IPS-18a (cell line): ENCODE measurements around the gene LRRC9.
"Not testable (repeated sequence)": the region's sequence is repeated elsewhere in the genome, so short reads cannot be mapped to it uniquely, and the experiment has no call there.

Experiments
- H3K27ac ChIP-seq: one replicate; pipeline ENCODE4 v1.5.1; 2013; ENCODE audit warnings: low read length
- H3K27me3 ChIP-seq: one replicate; pipeline ENCODE4 v1.6.1; 2013; ENCODE audit warnings: mild to moderate bottlenecking, low read length; ENCODE audit not compliant: control insufficient read depth, insufficient read depth
- H3K36me3 ChIP-seq: one replicate; pipeline ENCODE4 v1.6.1; 2013; ENCODE audit warnings: low read depth, low read length; ENCODE audit not compliant: control insufficient read depth
- H3K4me1 ChIP-seq: one replicate; pipeline ENCODE4 v1.6.1; 2013; ENCODE audit warnings: low read depth, low read length; ENCODE audit not compliant: control insufficient read depth
- H3K4me3 ChIP-seq: one replicate; pipeline ENCODE4 v1.5.1; 2013; ENCODE audit warnings: low read length
- H3K9ac ChIP-seq: one replicate; pipeline ENCODE4 v1.6.1; 2013; ENCODE audit warnings: mild to moderate bottlenecking, low read length, moderate library complexity
- H3K9me3 ChIP-seq: one replicate; pipeline ENCODE4 v1.6.1; 2013; ENCODE audit warnings: low read depth, low read length; ENCODE audit not compliant: control insufficient read depth

The LRRC9 gene

GRCh38 chr14:60094306-60094897 lies 174.5 kb downstream of the LRRC9 start:
- H3K27ac ChIP-seq, result no peak overlapping the region

DNA sequence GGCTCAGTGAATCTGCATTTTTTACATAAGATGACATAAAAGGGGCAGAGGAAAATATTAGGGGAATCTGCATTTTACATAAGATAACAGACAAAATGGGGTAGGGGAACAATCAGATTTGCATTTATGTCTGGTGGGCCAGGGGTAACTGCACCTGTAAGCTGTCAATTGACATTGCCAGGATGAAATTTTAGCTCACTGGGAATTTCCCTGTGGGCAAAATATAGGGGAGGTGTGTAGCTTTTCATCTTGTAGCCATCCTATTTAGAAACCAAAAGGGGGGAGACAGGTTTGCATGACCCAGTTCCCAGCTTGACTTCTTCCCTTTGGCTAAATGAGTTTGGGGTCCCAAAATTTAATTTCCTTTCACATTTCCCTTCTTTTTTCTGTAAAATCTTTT lies 175.3 kb downstream of the LRRC9 start:
- no peaks in the 10 kb centered on the region for H3K36me3 ChIP-seq

More at GRCh38 chr14:60094306-60094897, 174.5 kb downstream of the LRRC9 start:
- no peaks in the 10 kb centered on the region for H3K36me3 ChIP-seq
- no peaks in the 10 kb centered on the region for H3K27me3 ChIP-seq
- no peak overlapping the region for H3K9ac ChIP-seq
- no peaks in the 10 kb centered on the region for H3K9me3 ChIP-seq
- peak overlapping the region; percentile 14 for H3K4me3 ChIP-seq
- H3K4me1 ChIP-seq, result peaks cover 23% of the 10 kb centered on the region

DNA sequence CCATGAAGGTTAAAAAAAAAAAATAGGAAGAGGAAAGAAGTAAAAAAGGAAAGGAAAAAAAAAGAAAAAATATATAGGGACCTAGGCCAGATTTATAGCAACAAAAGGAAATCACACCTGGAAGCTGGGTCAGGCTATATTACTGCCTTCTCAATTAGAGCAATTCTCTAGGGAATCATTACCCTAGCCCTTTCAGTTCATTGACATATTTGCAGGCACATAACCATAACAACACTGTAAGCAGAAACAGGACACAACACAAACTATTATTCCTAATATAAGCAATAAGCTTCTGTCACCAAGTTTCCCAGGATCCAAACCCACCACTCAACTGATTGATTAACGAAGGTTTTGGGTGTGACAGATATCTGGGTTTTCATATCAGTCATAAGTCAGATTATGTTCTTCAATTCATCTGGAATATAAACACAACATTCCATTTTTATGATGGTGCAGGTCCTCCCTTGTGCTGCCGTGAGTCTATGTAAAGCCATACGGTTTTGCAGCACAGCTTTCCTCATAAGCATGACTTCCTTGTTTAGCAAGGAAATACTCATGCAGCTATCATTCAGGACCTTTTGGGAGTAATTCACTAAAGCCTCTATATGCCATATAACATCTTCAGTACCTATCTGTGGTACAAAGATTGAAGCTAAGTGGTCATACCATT lies 176.0 kb downstream of the LRRC9 start:
- peaks cover 23% of the 10 kb centered on the region for H3K4me1 ChIP-seq
- no peak overlapping the region for H3K27ac ChIP-seq
- H3K27me3 ChIP-seq, result no peaks in the 10 kb centered on the region
- H3K9ac ChIP-seq, result no peak overlapping the region
- H3K9me3 ChIP-seq, result no peaks in the 10 kb centered on the region
- no peak overlapping the region for H3K4me3 ChIP-seq
- H3K36me3 ChIP-seq, result no peaks in the 10 kb centered on the region

More for the DNA sequence above, 175.3 kb downstream of the LRRC9 start:
- Histone ChIP-seq H3K27me3 (no peaks in the 10 kb centered on the region), H3K4me3 (no peak overlapping the region), H3K9ac (no peak overlapping the region), H3K27ac (no peak overlapping the region), H3K9me3 (no peaks in the 10 kb centered on the region), H3K4me1 (peaks cover 23% of the 10 kb centered on the region)

DNA sequence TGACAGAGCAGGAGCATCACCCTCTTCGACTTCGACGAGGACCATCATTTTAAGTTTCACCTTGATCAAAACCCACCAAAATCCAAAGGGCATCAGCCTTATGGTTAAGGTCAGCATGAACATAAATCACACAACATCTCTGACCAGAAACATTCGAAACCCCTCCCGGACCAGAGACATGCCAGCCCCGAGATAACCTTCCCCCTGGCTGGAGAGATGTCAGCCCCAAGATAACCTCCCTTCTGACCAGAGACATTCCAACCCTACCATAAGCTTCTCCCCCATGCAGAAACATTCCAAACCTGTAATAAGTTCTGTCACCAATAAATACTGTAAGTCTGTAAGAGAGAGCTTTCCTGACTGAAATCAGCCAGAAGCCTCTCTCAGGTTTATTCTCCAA lies 178.0 kb downstream of the LRRC9 start:
- Histone ChIP-seq H3K4me1 (peaks cover 23% of the 10 kb centered on the region), H3K4me3 (no peak overlapping the region), H3K27me3 (no peaks in the 10 kb centered on the region), H3K36me3 (no peaks in the 10 kb centered on the region), H3K27ac (no peak overlapping the region), H3K9ac (no peak overlapping the region), H3K9me3 (no peaks in the 10 kb centered on the region)

DNA sequence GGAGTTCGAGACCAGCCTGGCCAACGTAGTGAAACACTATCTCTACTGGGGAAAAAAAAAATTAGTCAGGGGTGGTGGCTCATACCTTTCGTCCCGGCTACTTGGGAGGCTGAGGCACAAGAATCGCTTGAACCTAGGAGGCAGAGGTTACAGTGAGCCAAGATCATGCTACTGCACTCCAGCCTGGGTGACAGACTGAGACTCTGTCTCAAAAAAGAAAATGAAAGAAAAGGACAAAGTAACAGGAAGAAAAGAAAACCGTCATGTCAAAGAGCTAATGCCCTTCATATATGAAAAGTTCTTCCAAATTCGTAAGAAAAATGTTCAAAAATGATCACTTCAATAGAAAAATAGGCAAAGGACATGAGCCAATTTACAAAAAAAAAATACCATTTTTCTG lies 179.9 kb downstream of the LRRC9 start:
- H3K4me3 ChIP-seq, H3K36me3 ChIP-seq, H3K9ac ChIP-seq, H3K27me3 ChIP-seq, H3K4me1 ChIP-seq, H3K9me3 ChIP-seq, H3K27ac ChIP-seq: not testable (repeated sequence)

DNA sequence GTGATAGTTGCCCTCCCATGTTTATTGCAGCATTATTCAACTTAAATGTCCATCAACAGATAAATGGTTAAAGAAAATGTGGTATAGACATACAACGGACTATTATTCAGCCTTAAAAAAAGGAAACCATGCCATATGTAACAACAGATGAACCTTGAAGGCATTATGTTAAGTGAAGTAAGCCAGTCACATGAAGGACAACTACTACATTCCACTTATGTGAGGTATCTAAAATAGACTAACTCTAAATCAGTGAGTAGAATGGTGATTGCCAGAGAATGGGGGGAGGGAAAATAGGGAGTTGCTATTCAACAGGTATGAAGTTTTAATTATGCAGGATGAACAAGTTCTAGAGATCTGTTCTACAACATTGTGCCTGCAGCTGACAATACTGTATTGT lies 181.8 kb downstream of the LRRC9 start:
- Histone ChIP-seq H3K4me1 (no peaks in the 10 kb centered on the region), H3K9ac (no peak overlapping the region), H3K27me3 (no peaks in the 10 kb centered on the region), H3K27ac (no peak overlapping the region), H3K36me3 (no peaks in the 10 kb centered on the region), H3K4me3 (no peak overlapping the region), H3K9me3 (no peaks in the 10 kb centered on the region)

- Histone ChIP-seq H3K4me1 (no peaks in the 10 kb centered on the region), H3K4me3 (no peak overlapping the region), H3K36me3 (no peaks in the 10 kb centered on the region), H3K27me3 (no peaks in the 10 kb centered on the region), H3K27ac (no peak overlapping the region), H3K9me3 (no peaks in the 10 kb centered on the region), H3K9ac (no peak overlapping the region)
Measured at GRCh38 chr14:60102389-60102788, 182.4 kb downstream of the LRRC9 start.

- Histone ChIP-seq H3K9me3 (no peaks in the 10 kb centered on the region), H3K4me1 (no peaks in the 10 kb centered on the region), H3K4me3 (no peak overlapping the region), H3K27ac (no peak overlapping the region), H3K27me3 (no peaks in the 10 kb centered on the region), H3K36me3 (no peaks in the 10 kb centered on the region), H3K9ac (no peak overlapping the region)
Measured at GRCh38 chr14:60106339-60106738, 186.4 kb downstream of the LRRC9 start.

- no peaks in the 10 kb centered on the region for H3K36me3 ChIP-seq
- H3K27ac ChIP-seq, result no peak overlapping the region
- H3K4me3 ChIP-seq, result no peak overlapping the region
- H3K4me1 ChIP-seq, result no peaks in the 10 kb centered on the region
- no peak overlapping the region for H3K9ac ChIP-seq
- no peaks in the 10 kb centered on the region for H3K9me3 ChIP-seq
- H3K27me3 ChIP-seq, result no peaks in the 10 kb centered on the region
Measured at GRCh38 chr14:60107477-60107876, 187.5 kb downstream of the LRRC9 start.

DNA sequence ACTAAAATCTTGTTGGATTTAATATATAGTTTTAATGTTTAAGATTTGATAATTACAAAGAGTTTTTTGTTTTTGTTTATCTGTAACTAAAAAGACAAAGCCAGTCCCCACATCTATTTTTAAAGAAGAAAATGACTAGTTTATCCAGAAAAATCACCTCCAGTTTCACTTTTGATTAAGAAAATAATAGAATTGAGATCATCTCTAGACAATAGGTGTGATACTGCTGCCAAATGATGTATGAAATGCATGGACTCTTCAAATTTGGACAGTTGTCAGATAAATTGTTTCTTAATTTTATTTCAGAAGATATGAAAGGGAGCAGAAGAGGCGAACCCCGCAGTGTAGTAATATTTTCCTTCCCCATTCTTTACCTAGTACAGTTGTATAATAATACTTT lies 191.8 kb downstream of the LRRC9 start:
- Histone ChIP-seq H3K4me3 (no peak overlapping the region), H3K27ac (no peak overlapping the region), H3K36me3 (peaks cover 13% of the 10 kb centered on the region), H3K27me3 (no peaks in the 10 kb centered on the region), H3K4me1 (no peaks in the 10 kb centered on the region), H3K9me3 (no peaks in the 10 kb centered on the region), H3K9ac (no peak overlapping the region)
